Suprapubic skin (tissue), 4 donors: Measurements from ENCODE around the gene PMVK.

Source experiments
- CTCF ChIP-seq, 2 donors: fragments of 200-600 bp in 1 of 2; fragments of 450-650 bp in 1 of 2; sonication (generic) in 1 of 2; IDR thresholded peaks; one replicate each; pipeline ENCODE4 v1.5.1; 2016 to 2019; ENCODE audit warnings: antibody characterized with exemption in 2 of 2, mild to moderate bottlenecking in 1 of 2, moderate library complexity in 1 of 2
- EP300 ChIP-seq: sonication (generic); formaldehyde crosslinking; IDR thresholded peaks from one replicate; pipeline ENCODE4 v1.6.1; 2017; ENCODE audit warnings: antibody characterized with exemption
- POLR2A ChIP-seq, 2 donors: fragments of 450-650 bp; IDR thresholded peaks; one replicate each; pipeline ENCODE4 v1.6.1; 2017; ENCODE audit warnings: antibody characterized with exemption in 2 of 2, mild to moderate bottlenecking in 2 of 2, moderate library complexity in 2 of 2
- POLR2AphosphoS5 ChIP-seq, 3 donors: sonication (generic); formaldehyde crosslinking; IDR thresholded peaks; one replicate each; pipeline ENCODE4 v1.6.1; 2017; ENCODE audit warnings: antibody characterized with exemption in 3 of 3

- TF ChIP-seq CTCF (IDR thresholded peaks at IDR 0.05) (no peak), EP300 (no peak), POLR2A (IDR thresholded peaks at IDR 0.05) (no peak), POLR2AphosphoS5 (IDR thresholded peaks at IDR 0.05) (no peak)
Observed at GRCh38 chr1:154925335-154926170, 11.0 kb downstream of the PMVK start.
